Hematopoietic multipotent progenitor cell treated with erythropoietin and hydrocortisone succinate and interleukin-3 and kit ligand, for 17 days (in vitro differentiated cells): ENCODE measurements around the gene ZNF622.

ENCODE experiments used
- DNase-seq: peaks from one replicate; pipeline ENCODE4 v3.0.0-alpha.2; 2015; ENCODE audit warnings: low spot score

Gene ZNF622

GRCh38 chr5:16465544-16466432 lies at the start of gene ZNF622:
TSS of gene ZNF622 (minus strand) at chr5:16465800. CDS start at chr5:16465665, 135 bp downstream.
- peak; percentile 85 for DNase-seq

GRCh38 chr5:16510098-16510497 lies 44.5 kb upstream of the ZNF622 start:
- DNase-seq = no peak

- DNase-seq = no peak
These were observed 43.3 kb upstream of the ZNF622 start for GRCh38 chr5:16508730-16509531.

- DNase-seq = no peak
These were observed 42.1 kb upstream of the ZNF622 start for GRCh38 chr5:16507716-16508115.

- DNase-seq = no peak
These were observed 40.3 kb upstream of the ZNF622 start for GRCh38 chr5:16505904-16506303.

- no peak for DNase-seq
These were observed 39.7 kb upstream of the ZNF622 start for GRCh38 chr5:16505140-16505891.

- no peak for DNase-seq
These were observed 39.0 kb upstream of the ZNF622 start for GRCh38 chr5:16504571-16504970.

GRCh38 chr5:16502866-16503265 lies 37.3 kb upstream of the ZNF622 start:
- DNase-seq = no peak

GRCh38 chr5:16500024-16500423 lies 34.4 kb upstream of the ZNF622 start:
- DNase-seq = no peak

- no peak for DNase-seq
These were observed 31.9 kb upstream of the ZNF622 start for GRCh38 chr5:16497546-16497945.

- no peak for DNase-seq
These were observed 27.7 kb upstream of the ZNF622 start for GRCh38 chr5:16493261-16493660.

- no peak for DNase-seq
These were observed 27.0 kb upstream of the ZNF622 start for GRCh38 chr5:16492398-16493140.

- no peak for DNase-seq
These were observed 25.3 kb upstream of the ZNF622 start for GRCh38 chr5:16490911-16491310.

- DNase-seq = peak; percentile 21
These were observed 23.8 kb upstream of the ZNF622 start for GRCh38 chr5:16489322-16489791.

GRCh38 chr5:16487456-16487855 lies 21.9 kb upstream of the ZNF622 start:
- DNase-seq = no peak

- no peak for DNase-seq
These were observed 21.1 kb upstream of the ZNF622 start for GRCh38 chr5:16486711-16487111.

GRCh38 chr5:16485656-16486055 lies 20.1 kb upstream of the ZNF622 start:
- no peak for DNase-seq

GRCh38 chr5:16484081-16484480 lies 18.5 kb upstream of the ZNF622 start:
- DNase-seq = no peak

GRCh38 chr5:16483361-16483760 lies 17.8 kb upstream of the ZNF622 start:
- DNase-seq = no peak

- no peak for DNase-seq
These were observed 17.3 kb upstream of the ZNF622 start for GRCh38 chr5:16482891-16483290.

GRCh38 chr5:16480821-16481538 lies 15.4 kb upstream of the ZNF622 start:
- no peak for DNase-seq
